Upper lobe of left lung (tissue), 6 donors: ENCODE measurements around the gene GNPTG. TPM values are rescaled to one million over a fixed set of nuclear protein-coding genes. Genes with fewer than 3 reads are reported as not detected.

Experiments used
- ATAC-seq, 2 donors: fragments of 200-7000 bp; cut with Tn5 transposase; one replicate each; pipeline ENCODE4 v1.9.1; 2022; ENCODE audit warnings: mild to moderate bottlenecking in 2 of 2, moderate library complexity in 2 of 2; ENCODE audit not compliant: low FRiP score in 2 of 2
- DNase-seq, 2 donors: peaks; one replicate each; pipeline ENCODE4 v3.0.0-alpha.2; 2019 to 2020
- H3K27ac ChIP-seq, 4 donors: fragments of 200-600 bp; sonication (generic); one replicate each; pipeline ENCODE4 v1.5.1; 2016 to 2019
- H3K27me3 ChIP-seq, 4 donors: fragments of 200-600 bp; sonication (generic); one replicate each; pipeline ENCODE4 v1.5.1; 2017 to 2019
- H3K36me3 ChIP-seq, 4 donors: fragments of 200-600 bp; sonication (generic); one replicate each; pipeline ENCODE4 v1.5.1; 2016 to 2019
- H3K4me1 ChIP-seq, 4 donors: fragments of 200-600 bp; sonication (generic); one replicate each; pipeline ENCODE4 v1.5.1; 2018 to 2019
- H3K4me3 ChIP-seq, 4 donors: fragments of 200-600 bp; sonication (generic); one replicate each; pipeline ENCODE4 v1.5.1; 2017 to 2019; ENCODE audit warnings: mild to moderate bottlenecking in 2 of 4, moderate library complexity in 1 of 4
- H3K9me3 ChIP-seq, 4 donors: fragments of 200-600 bp; sonication (generic); one replicate each; pipeline ENCODE4 v1.5.1; 2018 to 2019
- EP300 ChIP-seq, 4 donors: sonication (generic); formaldehyde crosslinking; IDR thresholded peaks; one replicate each; pipeline ENCODE4 v1.5.1; 2017; ENCODE audit warnings: antibody characterized with exemption in 4 of 4, control low read depth in 2 of 4
- POLR2A ChIP-seq, 4 donors: fragments of 450-650 bp; IDR thresholded peaks; one replicate each; pipeline ENCODE4 v1.5.1; 2016 to 2017; ENCODE audit warnings: antibody characterized with exemption in 4 of 4, mild to moderate bottlenecking in 2 of 4
- POLR2AphosphoS5 ChIP-seq, 2 donors: sonication (generic); formaldehyde crosslinking; IDR thresholded peaks; one replicate each; pipeline ENCODE4 v1.5.1; 2017; ENCODE audit warnings: antibody characterized with exemption in 2 of 2
- WGBS, 2 donors: methylation state at CpG; one replicate each; pipeline ENCODE4 v1.1.5; 2017 to 2018; 5-methylcytosine and 5-hydroxymethylcytosine counted together
- total RNA-seq, 6 donors: library from RNA; depleted of rRNA in 4 of 6; stranded (reverse); fragments of >200 nt in 4 of 6; gene quantifications; one replicate each; pipeline versions ENCODE4 v1.1.0 to v1.2.1, GENCODE V29; 2016 to 2021
- TF ChIP-seq, protein P1 (sequence below), 6 experiments: fragments of 450-650 bp in 4 of 6; fragments of 200-600 bp in 2 of 6; sonication (generic) in 2 of 6; IDR thresholded peaks; one replicate each; pipeline ENCODE4 v1.5.1; 2016 to 2019; ENCODE audit warnings: antibody characterized with exemption in 6 of 6
- donor health status: DM: no; HTN: no; CAD: no; lungs with moderate emphysema.
- donor health status: DM: no; HTN: yes; CAD: no; lungs with severe emphysema.

Gene GNPTG
- total RNA-seq, 6 donors from 2014 or later, result 32.8 to 106 (median 93.0) TPM

GRCh38 chr16:1398826-1399581 lies 47.3 kb downstream of the GNPTG start:
- 94 to 97% methylated on average over 10 to 37 of the region's 38 CpGs for WGBS, 2 donors
- peaks cover 34 to 85% (median 67%) of the 10 kb centered on the region in 4 donors for H3K36me3 ChIP-seq
- no peak overlapping the region for H3K27ac ChIP-seq
- H3K9me3 ChIP-seq, result no peaks in the 10 kb centered on the region
- TF ChIP-seq POLR2A (IDR thresholded peaks at IDR 0.05), result no peak
- TF ChIP-seq, protein P1, sequence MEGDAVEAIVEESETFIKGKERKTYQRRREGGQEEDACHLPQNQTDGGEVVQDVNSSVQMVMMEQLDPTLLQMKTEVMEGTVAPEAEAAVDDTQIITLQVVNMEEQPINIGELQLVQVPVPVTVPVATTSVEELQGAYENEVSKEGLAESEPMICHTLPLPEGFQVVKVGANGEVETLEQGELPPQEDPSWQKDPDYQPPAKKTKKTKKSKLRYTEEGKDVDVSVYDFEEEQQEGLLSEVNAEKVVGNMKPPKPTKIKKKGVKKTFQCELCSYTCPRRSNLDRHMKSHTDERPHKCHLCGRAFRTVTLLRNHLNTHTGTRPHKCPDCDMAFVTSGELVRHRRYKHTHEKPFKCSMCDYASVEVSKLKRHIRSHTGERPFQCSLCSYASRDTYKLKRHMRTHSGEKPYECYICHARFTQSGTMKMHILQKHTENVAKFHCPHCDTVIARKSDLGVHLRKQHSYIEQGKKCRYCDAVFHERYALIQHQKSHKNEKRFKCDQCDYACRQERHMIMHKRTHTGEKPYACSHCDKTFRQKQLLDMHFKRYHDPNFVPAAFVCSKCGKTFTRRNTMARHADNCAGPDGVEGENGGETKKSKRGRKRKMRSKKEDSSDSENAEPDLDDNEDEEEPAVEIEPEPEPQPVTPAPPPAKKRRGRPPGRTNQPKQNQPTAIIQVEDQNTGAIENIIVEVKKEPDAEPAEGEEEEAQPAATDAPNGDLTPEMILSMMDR (IDR thresholded peaks at IDR 0.05), result no peak
- TF ChIP-seq POLR2AphosphoS5 (IDR thresholded peaks at IDR 0.05), result no peak
- no peak for TF ChIP-seq EP300 (IDR thresholded peaks at IDR 0.05)
- H3K4me3 ChIP-seq, result no peak overlapping the region
- peak in 1 of 2 donors; percentile 16 for ATAC-seq
- no peaks in the 10 kb centered on the region for H3K27me3 ChIP-seq
- H3K4me1 ChIP-seq, result no peaks in the 10 kb centered on the region
- no peak for DNase-seq

DNA sequence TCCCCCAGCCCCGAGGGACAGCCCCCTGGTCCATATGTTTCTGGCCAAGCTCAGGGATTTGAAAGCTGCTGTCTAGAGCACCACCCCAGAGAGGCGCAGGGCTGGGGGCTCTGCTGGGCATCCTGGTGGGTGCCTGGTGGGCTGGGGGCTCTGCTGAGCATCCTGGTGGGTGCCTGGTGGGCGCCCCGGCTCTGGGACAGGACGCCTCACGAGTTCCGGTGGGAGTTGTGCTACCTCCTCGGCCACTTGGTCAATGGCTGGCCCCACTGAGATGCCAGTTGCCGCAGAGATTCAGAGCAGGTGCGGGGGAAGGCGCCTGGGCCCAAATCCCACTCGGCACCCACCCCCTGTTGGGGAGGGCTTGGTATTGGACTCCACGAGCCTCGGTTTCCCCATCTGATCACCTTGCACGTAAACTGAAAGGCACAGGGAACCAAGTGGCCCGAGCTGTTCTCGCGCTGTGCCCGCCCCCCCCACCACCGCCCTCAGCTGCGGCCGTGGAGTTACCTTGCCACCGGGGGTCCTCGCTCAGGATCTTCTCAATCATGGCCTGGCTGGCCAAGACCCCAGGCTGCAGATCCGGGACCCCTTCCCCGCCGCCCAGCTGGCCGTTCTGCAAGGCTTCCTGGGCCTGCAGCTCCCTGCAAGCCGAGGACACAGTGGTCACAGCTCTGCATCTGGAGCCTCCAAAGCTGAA lies 49.5 kb downstream of the GNPTG start:
- Histone ChIP-seq H3K9me3 (no peaks in the 10 kb centered on the region), H3K27me3 (no peaks in the 10 kb centered on the region), H3K36me3 (peaks cover 31 to 79% (median 58%) of the 10 kb centered on the region in 4 donors), H3K4me3 (no peak overlapping the region), H3K27ac (no peak overlapping the region), H3K4me1 (no peaks in the 10 kb centered on the region)
- DNase-seq (peak in 1 of 2 donors; percentile 62), ATAC-seq (no peak)
- 93 to 94% methylated on average over 7 to 29 of the region's 29 CpGs for WGBS, 2 donors
- TF ChIP-seq, protein P1 (IDR thresholded peaks at IDR 0.05), result no peak
- TF ChIP-seq EP300 (IDR thresholded peaks at IDR 0.05) (no peak), POLR2AphosphoS5 (IDR thresholded peaks at IDR 0.05) (no peak), POLR2A (IDR thresholded peaks at IDR 0.05) (no peak)

DNA sequence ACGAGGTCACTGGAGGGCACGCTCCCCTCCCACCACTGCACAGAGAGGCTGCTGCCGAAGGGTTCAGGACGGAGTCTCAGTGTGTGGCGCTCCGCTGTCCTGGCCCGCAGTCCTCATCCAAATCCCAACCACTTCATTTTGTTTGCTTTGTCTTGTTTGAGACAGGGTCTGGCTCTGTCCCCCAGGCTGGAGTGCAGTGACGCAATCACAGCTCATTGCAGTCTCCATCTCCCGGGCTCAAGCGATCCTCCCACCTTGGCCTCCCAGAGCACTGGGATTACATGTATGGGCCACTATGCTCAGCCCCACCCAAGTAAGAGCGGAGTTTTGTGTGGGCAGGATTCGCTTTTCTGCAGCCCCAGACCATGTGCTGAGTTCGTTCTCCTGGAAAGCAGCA lies 50.0 kb downstream of the GNPTG start:
- Histone ChIP-seq H3K36me3 (peaks cover 31 to 78% (median 59%) of the 10 kb centered on the region in 4 donors), H3K27ac (no peak overlapping the region), H3K27me3 (no peaks in the 10 kb centered on the region), H3K4me3 (no peak overlapping the region), H3K9me3 (no peaks in the 10 kb centered on the region), H3K4me1 (no peaks in the 10 kb centered on the region)
- DNase-seq (no peak), ATAC-seq (no peak)
- TF ChIP-seq EP300 (IDR thresholded peaks at IDR 0.05) (no peak), POLR2AphosphoS5 (IDR thresholded peaks at IDR 0.05) (no peak)
- TF ChIP-seq, protein P1 (IDR thresholded peaks at IDR 0.05), result no peak
- WGBS, 2 donors, result 91 to 93% methylated on average over 13 of the region's 13 CpGs

GRCh38 chr16:1403036-1403435 lies 51.3 kb downstream of the GNPTG start:
- TF ChIP-seq POLR2A (IDR thresholded peaks at IDR 0.05) (no peak), EP300 (IDR thresholded peaks at IDR 0.05) (no peak)
- TF ChIP-seq, protein P1 (IDR thresholded peaks at IDR 0.05), result no peak
- peaks cover 31 to 75% (median 56%) of the 10 kb centered on the region in 4 donors for H3K36me3 ChIP-seq
- WGBS, 2 donors, result 93 to 96% methylated on average over 19 to 22 of the region's 22 CpGs
- H3K4me3 ChIP-seq, result no peak overlapping the region
- DNase-seq (peak in 1 of 2 donors; percentile 73), ATAC-seq (no peak)
- no peak overlapping the region for H3K27ac ChIP-seq
- peaks cover 5 to 6% (median 5%) of the 10 kb centered on the region in 4 donors for H3K4me1 ChIP-seq
- no peaks in the 10 kb centered on the region for H3K9me3 ChIP-seq
- H3K27me3 ChIP-seq, result no peaks in the 10 kb centered on the region
